Measurements from ENCODE around the gene SLC45A2. TPM values are rescaled to one million over a fixed set of nuclear protein-coding genes. Genes with fewer than 3 reads are reported as not detected.
A peak's percentile ranks its signal among the peaks of the same experiment; 100 is the strongest.

Gene SLC45A2
- polyA plus RNA-seq, 1 of the 3 experiments (the other 2 are of a cell fraction) = 0.02 TPM

DNA sequence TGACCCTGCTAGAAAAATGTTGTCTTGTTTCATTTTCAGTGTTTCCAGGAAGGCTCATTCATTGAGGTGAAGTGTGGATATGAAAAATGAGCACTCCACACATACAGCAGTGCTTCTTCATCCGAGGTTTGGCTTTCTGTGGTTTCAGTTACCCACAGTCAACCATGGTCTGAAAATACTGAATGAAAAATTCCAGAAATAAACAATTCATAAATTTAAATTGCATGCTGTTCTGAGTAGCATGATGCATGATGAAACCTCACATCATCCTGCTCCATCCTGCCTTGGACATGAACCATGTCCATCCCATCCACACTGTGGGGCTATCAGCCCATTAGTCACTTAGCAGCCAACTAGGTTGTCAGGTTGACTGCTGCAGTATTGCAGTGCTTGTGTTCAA lies 10.4 kb upstream of the SLC45A2 start:
- ChIA-PET CTCF (no interaction called here), POLR2A (no interaction called here)
- Histone ChIP-seq H3K27ac (ENCODE audit: low read depth in 2 of 2, low read length in 1 of 2) (no peak overlapping the region), H3K9me3 (no peaks in the 10 kb centered on the region), H3K36me3 (replicated peaks in 1 of 2; ENCODE audit: control insufficient read depth in 1 of 2, insufficient read depth in 2 of 2, low read length in 1 of 2) (peaks cover 7 to 25% of the 10 kb centered on the region in 2 experiments), H3K27me3 (ENCODE audit: insufficient read depth) (no peaks in the 10 kb centered on the region), H2AFZ (ENCODE audit: low read depth) (no peak overlapping the region), H3K4me2 (no peak overlapping the region), H3K4me1 (ENCODE audit: control insufficient read depth in 1 of 2, insufficient read depth in 2 of 2, low read depth in 1 of 2, low read length in 1 of 2) (peaks cover 4 to 5% of the 10 kb centered on the region in 2 experiments; a peak in 2 of 4 replicates), H3K4me3 (ENCODE audit: low read depth in 2 of 2, low read length in 1 of 2) (no peak overlapping the region), H3F3A (replicated peaks; ENCODE audit: insufficient read depth) (peaks cover 4% of the 10 kb centered on the region), H3K79me2 (ENCODE audit: insufficient read depth) (no peaks in the 10 kb centered on the region), H4K20me1 (ENCODE audit: insufficient read depth) (no peaks in the 10 kb centered on the region), H3K9ac (no peak overlapping the region), H3K9me2 (no peaks in the 10 kb centered on the region)
- 75% methylated on average over 1 of the region's 1 CpG for WGBS (ENCODE audit: low lambda C conversion rate)
- no peak for DNase-seq
- TF ChIP-seq RAD21 (IDR thresholded peaks at IDR 0.05; ENCODE audit: low read length) = peak; percentile 36
- no peak for TF ChIP-seq FOSL2 (IDR thresholded peaks at IDR 0.05; ENCODE audit: borderline replicate concordance, low read depth)
- TF ChIP-seq EZH2phosphoT487 (IDR thresholded peaks at IDR 0.05; ENCODE audit: borderline replicate concordance, low read depth) = no peak

DNA sequence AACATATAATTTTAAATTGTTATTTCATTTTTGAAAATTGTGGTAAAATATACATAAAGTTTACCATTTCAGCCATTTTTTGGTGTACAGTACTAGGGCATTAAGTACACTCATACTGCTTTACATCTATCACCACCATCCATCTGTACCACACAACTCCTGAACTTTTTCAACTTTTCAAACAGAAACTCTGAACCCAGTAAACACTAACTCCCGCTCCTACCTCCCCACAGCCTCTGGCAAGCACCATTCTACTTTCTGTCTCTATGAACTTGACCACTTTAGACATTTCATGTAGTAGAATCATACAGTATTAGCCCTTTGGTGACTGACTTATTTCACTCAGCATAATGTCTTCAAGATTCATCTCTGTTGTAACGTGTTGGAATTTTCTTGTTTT lies 8.4 kb upstream of the SLC45A2 start:
- TF ChIP-seq GABPA (IDR thresholded peaks at IDR 0.05; ENCODE audit: low read depth) (no peak), TAF1 (IDR thresholded peaks at IDR 0.05; ENCODE audit: borderline replicate concordance, low read depth, low read length) (no peak), RXRA (IDR thresholded peaks at IDR 0.05; ENCODE audit: borderline replicate concordance, low read depth) (no peak), FOXM1 (IDR thresholded peaks at IDR 0.05; ENCODE audit: low read depth) (no peak), GATA2 (CRISPR knock-in tag; IDR thresholded peaks at IDR 0.05) (no peak), TCF12 (IDR thresholded peaks at IDR 0.05) (no peak), RCOR1 (IDR thresholded peaks at IDR 0.05; ENCODE audit: low read length) (no peak), SIN3A (IDR thresholded peaks at IDR 0.05; ENCODE audit: borderline replicate concordance, low read depth, low read length) (no peak), ELF1 (IDR thresholded peaks at IDR 0.05) (no peak), SMC3 (IDR thresholded peaks at IDR 0.05; ENCODE audit: low read depth, low read length) (no peak), MEF2A (IDR thresholded peaks at IDR 0.05; ENCODE audit: borderline replicate concordance, low read depth) (no peak), FOXJ3 (CRISPR knock-in tag; IDR thresholded peaks at IDR 0.05) (no peak), POLR2AphosphoS5 (IDR thresholded peaks at IDR 0.05; ENCODE audit: low read depth, low read length) (no peak), NRF1 (IDR thresholded peaks at IDR 0.05; ENCODE audit: low read depth, low read length) (no peak), TEAD4 (IDR thresholded peaks at IDR 0.05; ENCODE audit: borderline replicate concordance, insufficient read depth) (no peak), YY1 (IDR thresholded peaks at IDR 0.05; ENCODE audit: low read depth) (no peak)
- TF ChIP-seq, protein P1, sequence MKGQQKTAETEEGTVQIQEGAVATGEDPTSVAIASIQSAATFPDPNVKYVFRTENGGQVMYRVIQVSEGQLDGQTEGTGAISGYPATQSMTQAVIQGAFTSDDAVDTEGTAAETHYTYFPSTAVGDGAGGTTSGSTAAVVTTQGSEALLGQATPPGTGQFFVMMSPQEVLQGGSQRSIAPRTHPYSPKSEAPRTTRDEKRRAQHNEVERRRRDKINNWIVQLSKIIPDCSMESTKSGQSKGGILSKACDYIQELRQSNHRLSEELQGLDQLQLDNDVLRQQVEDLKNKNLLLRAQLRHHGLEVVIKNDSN (IDR thresholded peaks at IDR 0.05; ENCODE audit: borderline replicate concordance, low read depth) = no peak
- TF ChIP-seq, protein P2, sequence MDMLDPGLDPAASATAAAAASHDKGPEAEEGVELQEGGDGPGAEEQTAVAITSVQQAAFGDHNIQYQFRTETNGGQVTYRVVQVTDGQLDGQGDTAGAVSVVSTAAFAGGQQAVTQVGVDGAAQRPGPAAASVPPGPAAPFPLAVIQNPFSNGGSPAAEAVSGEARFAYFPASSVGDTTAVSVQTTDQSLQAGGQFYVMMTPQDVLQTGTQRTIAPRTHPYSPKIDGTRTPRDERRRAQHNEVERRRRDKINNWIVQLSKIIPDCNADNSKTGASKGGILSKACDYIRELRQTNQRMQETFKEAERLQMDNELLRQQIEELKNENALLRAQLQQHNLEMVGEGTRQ (IDR thresholded peaks at IDR 0.05; ENCODE audit: borderline replicate concordance, low read depth, low read length) = no peak
- TF ChIP-seq, protein P3, sequence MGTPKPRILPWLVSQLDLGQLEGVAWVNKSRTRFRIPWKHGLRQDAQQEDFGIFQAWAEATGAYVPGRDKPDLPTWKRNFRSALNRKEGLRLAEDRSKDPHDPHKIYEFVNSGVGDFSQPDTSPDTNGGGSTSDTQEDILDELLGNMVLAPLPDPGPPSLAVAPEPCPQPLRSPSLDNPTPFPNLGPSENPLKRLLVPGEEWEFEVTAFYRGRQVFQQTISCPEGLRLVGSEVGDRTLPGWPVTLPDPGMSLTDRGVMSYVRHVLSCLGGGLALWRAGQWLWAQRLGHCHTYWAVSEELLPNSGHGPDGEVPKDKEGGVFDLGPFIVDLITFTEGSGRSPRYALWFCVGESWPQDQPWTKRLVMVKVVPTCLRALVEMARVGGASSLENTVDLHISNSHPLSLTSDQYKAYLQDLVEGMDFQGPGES (IDR thresholded peaks at IDR 0.05; ENCODE audit: low read depth, low read length) = no peak
- Histone ChIP-seq H3K27me3 (ENCODE audit: insufficient read depth) (no peaks in the 10 kb centered on the region), H3K4me1 (ENCODE audit: control insufficient read depth in 1 of 2, insufficient read depth in 2 of 2, low read depth in 1 of 2, low read length in 1 of 2) (peaks cover 4 to 5% of the 10 kb centered on the region in 2 experiments; a peak in 2 of 4 replicates), H3K4me2 (no peak overlapping the region), H3F3A (replicated peaks; ENCODE audit: insufficient read depth) (peaks cover 4% of the 10 kb centered on the region), H3K79me2 (ENCODE audit: insufficient read depth) (no peaks in the 10 kb centered on the region), H3K9ac (no peak overlapping the region), H3K36me3 (replicated peaks in 1 of 2; ENCODE audit: control insufficient read depth in 1 of 2, insufficient read depth in 2 of 2, low read length in 1 of 2) (peaks cover 16 to 35% of the 10 kb centered on the region in 2 experiments), H3K27ac (ENCODE audit: low read depth in 2 of 2, low read length in 1 of 2) (no peak overlapping the region), H2AFZ (ENCODE audit: low read depth) (no peak overlapping the region), H3K9me3 (no peaks in the 10 kb centered on the region), H4K20me1 (ENCODE audit: insufficient read depth) (no peaks in the 10 kb centered on the region), H3K9me2 (no peaks in the 10 kb centered on the region), H3K4me3 (ENCODE audit: low read depth in 2 of 2, low read length in 1 of 2) (no peak overlapping the region)
- ChIA-PET POLR2A (no interaction called here), CTCF (no interaction called here)
- DNase-seq = no peak
- WGBS (ENCODE audit: low lambda C conversion rate) = 94% methylated on average over 2 of the region's 2 CpGs
